ENCODE measurements around the gene TTF2. TPM values are rescaled to one million over a fixed set of nuclear protein-coding genes. Genes with fewer than 3 reads are reported as not detected.

Gene TTF2
- polyA plus RNA-seq, 4 donors, result 1.8 to 18.6 (median 4.9) TPM

DNA sequence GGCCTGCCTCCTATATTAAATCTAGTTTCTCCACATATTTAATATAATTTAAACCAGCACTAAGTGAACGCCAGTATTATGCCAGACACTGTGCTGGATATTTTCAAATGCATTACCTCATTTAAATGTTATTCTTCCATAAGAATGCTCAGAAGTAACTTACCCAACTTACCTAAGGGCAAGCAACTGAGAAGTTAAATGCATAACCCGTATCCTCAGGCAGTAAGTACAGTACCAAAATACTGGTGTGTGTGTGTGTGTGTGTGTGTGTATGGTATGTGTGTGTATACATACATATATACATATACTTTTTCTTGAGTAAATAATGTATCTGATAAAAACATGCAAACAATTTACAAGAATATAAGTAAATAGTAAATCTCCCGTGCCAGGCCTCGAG is 70.4 kb downstream of the TTF2 start:
- 91 to 95% (median 93%) methylated on average over 4 of the region's 4 CpGs for WGBS, 3 donors
- Histone ChIP-seq H3K4me1 (ENCODE audit: control insufficient read depth in 3 of 3, insufficient read depth in 2 of 3, low read depth in 1 of 3, low read length in 2 of 3) (peaks cover 0 to 3% (median 0%) of the 10 kb centered on the region in 3 donors), H3K36me3 (ENCODE audit: control insufficient read depth in 3 of 3, insufficient read depth in 2 of 3, low read depth in 1 of 3, low read length in 3 of 3) (no peaks in the 10 kb centered on the region), H3K9me3 (ENCODE audit: control insufficient read depth in 2 of 2, insufficient read depth in 1 of 2, low read depth in 1 of 2, low read length in 1 of 2) (no peaks in the 10 kb centered on the region), H3K27ac (ENCODE audit: low read depth in 1 of 3, low read length in 2 of 3) (no peak overlapping the region), H3K4me3 (ENCODE audit: low read depth in 1 of 3, low read length in 3 of 3) (no peak overlapping the region), H3K27me3 (ENCODE audit: control insufficient read depth in 3 of 3, insufficient read depth in 3 of 3, low read length in 3 of 3) (peaks cover 0 to 2% (median 0%) of the 10 kb centered on the region in 3 donors)
- FAIRE-seq, result no peak
- DNase-seq, result no peak

DNA sequence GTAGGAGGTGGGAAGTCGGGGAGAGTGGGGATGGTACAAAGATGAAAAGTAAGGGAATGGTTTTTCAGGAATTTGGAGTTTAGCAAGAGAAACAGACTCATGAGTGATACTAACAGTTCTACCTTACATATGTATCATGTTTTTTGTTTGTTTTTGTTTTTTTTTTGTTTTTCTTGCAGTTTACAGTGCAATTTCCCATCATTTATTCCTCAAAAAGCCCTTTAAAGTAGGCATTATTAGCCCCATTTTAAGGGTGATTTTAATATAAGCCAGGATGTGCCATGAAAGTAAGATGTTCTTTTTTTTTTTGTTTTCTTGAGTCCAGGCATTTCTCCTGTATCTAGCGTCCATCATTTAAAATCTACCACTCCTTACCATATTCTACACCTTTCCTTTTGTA is 75.2 kb downstream of the TTF2 start:
- FAIRE-seq, result no peak
- Histone ChIP-seq H3K4me1 (ENCODE audit: control insufficient read depth in 3 of 3, insufficient read depth in 2 of 3, low read depth in 1 of 3, low read length in 2 of 3) (no peaks in the 10 kb centered on the region), H3K27me3 (ENCODE audit: control insufficient read depth in 3 of 3, insufficient read depth in 3 of 3, low read length in 3 of 3) (no peaks in the 10 kb centered on the region)

DNA sequence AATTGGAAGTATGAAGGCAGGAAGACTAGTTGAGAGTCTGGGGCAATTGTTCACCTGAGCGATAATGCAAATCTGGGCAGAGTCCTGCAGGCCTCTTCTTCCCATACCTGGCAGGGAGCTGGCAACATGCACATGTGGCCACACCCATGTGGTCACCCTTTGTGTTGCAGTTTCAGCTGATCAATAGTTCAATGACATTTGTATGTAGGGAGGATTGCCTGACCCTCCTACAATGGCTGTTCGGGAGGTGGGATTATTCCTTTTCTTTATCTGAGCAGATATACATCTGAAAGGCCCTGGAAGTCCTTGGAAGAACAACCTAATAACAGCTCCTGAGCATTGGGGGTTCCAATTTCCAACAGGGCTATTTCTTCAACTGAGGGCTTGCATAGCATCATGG is 76.6 kb downstream of the TTF2 start:
- no peaks in the 10 kb centered on the region for H3K9me3 ChIP-seq (ENCODE audit: control insufficient read depth in 2 of 2, insufficient read depth in 1 of 2, low read depth in 1 of 2, low read length in 1 of 2)
- H3K36me3 ChIP-seq (ENCODE audit: control insufficient read depth in 3 of 3, insufficient read depth in 2 of 3, low read depth in 1 of 3, low read length in 3 of 3), result no peaks in the 10 kb centered on the region

More for the DNA sequence above, 75.2 kb downstream of the TTF2 start:
- 82 to 89% (median 84%) methylated on average over 2 of the region's 2 CpGs for WGBS, 3 donors
- Histone ChIP-seq H3K9me3 (ENCODE audit: control insufficient read depth in 2 of 2, insufficient read depth in 1 of 2, low read depth in 1 of 2, low read length in 1 of 2) (no peaks in the 10 kb centered on the region), H3K36me3 (ENCODE audit: control insufficient read depth in 3 of 3, insufficient read depth in 2 of 3, low read depth in 1 of 3, low read length in 3 of 3) (no peaks in the 10 kb centered on the region), H3K27ac (ENCODE audit: low read depth in 1 of 3, low read length in 2 of 3) (no peak overlapping the region), H3K4me3 (ENCODE audit: low read depth in 1 of 3, low read length in 3 of 3) (no peak overlapping the region)
- no peak for DNase-seq

DNA sequence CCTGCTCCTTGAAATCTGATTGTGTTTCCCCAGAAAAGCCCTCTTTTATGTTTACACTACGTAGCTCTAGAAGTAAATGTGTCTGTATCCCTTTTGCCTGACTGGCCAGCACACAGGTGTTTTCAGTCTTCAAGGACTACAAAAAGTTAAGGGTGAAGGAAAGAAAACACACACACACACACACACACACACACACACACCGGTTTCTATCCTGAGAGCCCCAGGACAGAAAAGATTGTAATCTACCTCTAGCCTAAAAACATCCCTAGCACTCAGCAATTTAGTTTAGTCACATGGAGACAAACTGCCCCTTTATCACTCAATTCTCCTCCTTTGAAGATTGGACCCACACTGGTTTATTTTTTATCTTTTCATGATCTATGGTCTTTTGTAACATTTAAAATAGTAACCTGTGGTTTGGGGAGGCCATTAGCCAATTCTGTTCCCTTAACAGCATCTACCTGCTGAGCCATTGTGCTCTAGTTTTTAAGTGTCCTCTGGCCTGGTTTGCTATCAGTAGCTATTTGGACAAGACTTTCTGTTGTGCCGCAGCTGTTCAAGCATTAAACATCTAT is 77.2 kb downstream of the TTF2 start:
- H3K27ac ChIP-seq (ENCODE audit: low read depth in 1 of 3, low read length in 2 of 3), result no peak overlapping the region
- no peaks in the 10 kb centered on the region for H3K36me3 ChIP-seq (ENCODE audit: control insufficient read depth in 3 of 3, insufficient read depth in 2 of 3, low read depth in 1 of 3, low read length in 3 of 3)
- WGBS, 3 donors, result 74 to 79% (median 77%) methylated on average over 3 of the region's 3 CpGs
- DNase-seq (no peak), FAIRE-seq (no peak)
- H3K9me3 ChIP-seq (ENCODE audit: control insufficient read depth in 2 of 2, insufficient read depth in 1 of 2, low read depth in 1 of 2, low read length in 1 of 2), result no peaks in the 10 kb centered on the region
- no peak overlapping the region for H3K4me3 ChIP-seq (ENCODE audit: low read depth in 1 of 3, low read length in 3 of 3)
- H3K4me1 ChIP-seq (ENCODE audit: control insufficient read depth in 3 of 3, insufficient read depth in 2 of 3, low read depth in 1 of 3, low read length in 2 of 3), result no peaks in the 10 kb centered on the region
- no peaks in the 10 kb centered on the region for H3K27me3 ChIP-seq (ENCODE audit: control insufficient read depth in 3 of 3, insufficient read depth in 3 of 3, low read length in 3 of 3)

More for the DNA sequence above, 76.6 kb downstream of the TTF2 start:
- FAIRE-seq, result no peak
- no peak overlapping the region for H3K27ac ChIP-seq (ENCODE audit: low read depth in 1 of 3, low read length in 2 of 3)
- no peaks in the 10 kb centered on the region for H3K4me1 ChIP-seq (ENCODE audit: control insufficient read depth in 3 of 3, insufficient read depth in 2 of 3, low read depth in 1 of 3, low read length in 2 of 3)
- no peaks in the 10 kb centered on the region for H3K27me3 ChIP-seq (ENCODE audit: control insufficient read depth in 3 of 3, insufficient read depth in 3 of 3, low read length in 3 of 3)
- no peak overlapping the region for H3K4me3 ChIP-seq (ENCODE audit: low read depth in 1 of 3, low read length in 3 of 3)
- WGBS, 3 donors, result 45 to 67% (median 58%) methylated on average over 2 of the region's 2 CpGs
- no peak for DNase-seq

DNA sequence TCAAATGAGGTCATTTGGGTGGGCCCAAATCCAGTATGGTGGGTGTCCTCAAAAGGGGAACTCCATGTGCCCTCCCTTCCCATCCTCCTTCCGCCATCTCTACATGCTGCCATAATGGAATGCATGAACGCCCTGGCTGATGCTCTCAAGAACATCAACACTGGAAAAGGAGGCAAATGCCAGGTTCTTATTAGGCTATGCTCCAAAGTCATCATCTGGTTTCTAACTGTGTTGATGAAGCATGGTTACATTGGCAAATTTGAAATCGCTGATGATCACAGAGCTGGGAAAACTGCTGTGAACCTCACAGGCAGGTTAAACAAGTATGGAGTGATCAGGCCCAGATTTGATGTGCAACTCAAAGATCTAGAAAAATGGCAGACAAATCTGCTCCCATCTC is 78.0 kb downstream of the TTF2 start:
- H3K4me1 ChIP-seq (ENCODE audit: control insufficient read depth in 3 of 3, insufficient read depth in 2 of 3, low read depth in 1 of 3, low read length in 2 of 3), result no peaks in the 10 kb centered on the region
- no peak overlapping the region for H3K27ac ChIP-seq (ENCODE audit: low read depth in 1 of 3, low read length in 2 of 3)
- H3K4me3 ChIP-seq (ENCODE audit: low read depth in 1 of 3, low read length in 3 of 3), result no peak overlapping the region
- FAIRE-seq (no peak), DNase-seq (no peak)
- no peaks in the 10 kb centered on the region for H3K36me3 ChIP-seq (ENCODE audit: control insufficient read depth in 3 of 3, insufficient read depth in 2 of 3, low read depth in 1 of 3, low read length in 3 of 3)
- 91 to 93% (median 93%) methylated on average over 3 of the region's 3 CpGs for WGBS, 3 donors
- H3K9me3 ChIP-seq (ENCODE audit: control insufficient read depth in 2 of 2, insufficient read depth in 1 of 2, low read depth in 1 of 2, low read length in 1 of 2), result no peaks in the 10 kb centered on the region
- no peaks in the 10 kb centered on the region for H3K27me3 ChIP-seq (ENCODE audit: control insufficient read depth in 3 of 3, insufficient read depth in 3 of 3, low read length in 3 of 3)

DNA sequence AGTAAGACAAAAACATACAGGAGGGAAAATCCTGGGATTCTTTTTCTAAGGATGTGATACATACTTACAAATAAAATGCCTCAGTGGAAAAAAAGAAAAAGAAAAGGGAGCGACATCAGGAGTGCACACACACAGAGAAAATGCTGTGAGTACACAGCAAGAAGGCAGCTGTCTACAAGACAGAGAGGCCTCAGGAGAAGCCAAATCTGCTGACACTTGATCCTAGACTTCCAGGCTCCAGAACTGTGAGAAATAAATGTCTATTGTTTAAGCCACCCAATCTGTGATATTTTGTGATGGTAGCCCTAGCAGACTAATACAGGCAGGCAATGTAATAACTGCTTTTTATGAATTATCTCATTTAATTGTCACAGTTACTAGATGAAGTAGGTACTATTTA is 78.4 kb downstream of the TTF2 start:
- no peaks in the 10 kb centered on the region for H3K36me3 ChIP-seq (ENCODE audit: control insufficient read depth in 3 of 3, insufficient read depth in 2 of 3, low read depth in 1 of 3, low read length in 3 of 3)
- FAIRE-seq (no peak), DNase-seq (no peak)
- no peaks in the 10 kb centered on the region for H3K4me1 ChIP-seq (ENCODE audit: control insufficient read depth in 3 of 3, insufficient read depth in 2 of 3, low read depth in 1 of 3, low read length in 2 of 3)
- no peak overlapping the region for H3K27ac ChIP-seq (ENCODE audit: low read depth in 1 of 3, low read length in 2 of 3)
- no peaks in the 10 kb centered on the region for H3K9me3 ChIP-seq (ENCODE audit: control insufficient read depth in 2 of 2, insufficient read depth in 1 of 2, low read depth in 1 of 2, low read length in 1 of 2)
- WGBS, 3 donors, result 88 to 100% (median 100%) methylated on average over 1 of the region's 1 CpG
- H3K4me3 ChIP-seq (ENCODE audit: low read depth in 1 of 3, low read length in 3 of 3), result no peak overlapping the region
- no peaks in the 10 kb centered on the region for H3K27me3 ChIP-seq (ENCODE audit: control insufficient read depth in 3 of 3, insufficient read depth in 3 of 3, low read length in 3 of 3)

DNA sequence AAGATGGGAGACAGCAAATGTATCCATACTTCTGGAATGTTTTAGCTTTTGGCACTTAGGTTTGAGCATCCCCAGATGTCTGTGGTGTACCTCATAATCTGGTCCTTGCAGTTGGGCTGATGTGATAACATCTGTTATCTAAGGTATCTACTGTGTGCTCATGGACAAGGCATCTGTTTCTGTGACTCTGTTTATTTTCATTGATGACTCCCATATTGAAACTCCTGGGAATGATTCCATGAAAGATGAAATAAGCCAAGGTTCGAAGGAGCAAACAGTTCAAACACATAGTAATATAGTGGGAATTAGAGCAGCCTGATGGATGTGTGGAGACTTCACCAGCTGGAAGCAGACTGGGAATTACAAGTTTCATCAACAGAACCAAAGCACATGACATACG is 82.1 kb downstream of the TTF2 start:
- FAIRE-seq, result no peak

DNA sequence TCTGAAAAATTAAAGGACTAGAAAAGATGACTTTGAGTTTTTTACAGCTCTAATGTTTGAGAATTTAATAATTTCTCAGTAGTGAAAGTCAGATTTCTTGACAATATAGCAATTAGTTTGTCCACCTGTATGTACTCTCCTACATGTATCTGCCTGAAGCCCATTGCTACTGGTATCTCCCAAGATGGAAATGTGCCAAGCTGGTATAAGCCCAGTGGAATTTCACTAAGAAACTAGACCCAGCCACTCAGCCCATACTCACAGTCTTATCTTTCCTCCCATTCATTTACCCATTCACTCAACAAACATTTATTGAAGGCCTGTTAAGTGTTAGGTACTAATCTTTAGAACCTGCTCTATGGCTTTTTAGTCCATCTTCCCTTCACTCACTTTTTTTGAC is 83.0 kb downstream of the TTF2 start:
- Histone ChIP-seq H3K27ac (ENCODE audit: low read depth in 1 of 3, low read length in 2 of 3) (no peak overlapping the region), H3K9me3 (ENCODE audit: control insufficient read depth in 2 of 2, insufficient read depth in 1 of 2, low read depth in 1 of 2, low read length in 1 of 2) (no peaks in the 10 kb centered on the region), H3K36me3 (ENCODE audit: control insufficient read depth in 3 of 3, insufficient read depth in 2 of 3, low read depth in 1 of 3, low read length in 3 of 3) (no peaks in the 10 kb centered on the region), H3K27me3 (ENCODE audit: control insufficient read depth in 3 of 3, insufficient read depth in 3 of 3, low read length in 3 of 3) (peaks cover 0 to 2% (median 0%) of the 10 kb centered on the region in 3 donors), H3K4me3 (ENCODE audit: low read depth in 1 of 3, low read length in 3 of 3) (no peak overlapping the region), H3K4me1 (ENCODE audit: control insufficient read depth in 3 of 3, insufficient read depth in 2 of 3, low read depth in 1 of 3, low read length in 2 of 3) (no peaks in the 10 kb centered on the region)
- no peak for DNase-seq
- FAIRE-seq, result no peak

More for the DNA sequence above, 82.1 kb downstream of the TTF2 start:
- no peak for DNase-seq
- H3K4me1 ChIP-seq (ENCODE audit: control insufficient read depth in 3 of 3, insufficient read depth in 2 of 3, low read depth in 1 of 3, low read length in 2 of 3), result no peaks in the 10 kb centered on the region
- no peak overlapping the region for H3K27ac ChIP-seq (ENCODE audit: low read depth in 1 of 3, low read length in 2 of 3)
- no peaks in the 10 kb centered on the region for H3K36me3 ChIP-seq (ENCODE audit: control insufficient read depth in 3 of 3, insufficient read depth in 2 of 3, low read depth in 1 of 3, low read length in 3 of 3)
- no peaks in the 10 kb centered on the region for H3K9me3 ChIP-seq (ENCODE audit: control insufficient read depth in 2 of 2, insufficient read depth in 1 of 2, low read depth in 1 of 2, low read length in 1 of 2)
- no peaks in the 10 kb centered on the region for H3K27me3 ChIP-seq (ENCODE audit: control insufficient read depth in 3 of 3, insufficient read depth in 3 of 3, low read length in 3 of 3)
- no peak overlapping the region for H3K4me3 ChIP-seq (ENCODE audit: low read depth in 1 of 3, low read length in 3 of 3)
- WGBS, 3 donors, result 59 to 87% (median 82%) methylated on average over 2 of the region's 2 CpGs

DNA sequence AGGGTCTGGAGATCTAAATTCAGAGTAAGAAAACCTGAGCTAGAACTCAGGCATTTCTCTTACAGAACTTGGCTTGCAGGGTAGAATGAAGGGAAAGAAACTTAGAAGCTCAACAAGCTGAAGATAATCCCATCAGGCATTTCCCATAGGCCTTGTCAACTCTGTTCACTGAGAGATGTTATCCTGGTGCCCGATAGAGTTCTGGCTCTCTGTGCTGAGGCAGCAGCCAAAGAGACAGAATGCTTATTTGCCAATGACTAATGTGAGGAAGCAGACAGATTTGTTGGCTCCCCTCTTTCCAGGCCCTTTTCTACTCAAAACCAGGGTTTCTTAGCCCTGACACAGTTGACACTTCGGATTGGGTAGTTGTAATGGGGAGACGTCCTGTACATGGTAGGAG is 83.7 kb downstream of the TTF2 start:
- Histone ChIP-seq H3K4me3 (ENCODE audit: low read depth in 1 of 3, low read length in 3 of 3) (no peak overlapping the region), H3K27ac (ENCODE audit: low read depth in 1 of 3, low read length in 2 of 3) (no peak overlapping the region), H3K4me1 (ENCODE audit: control insufficient read depth in 3 of 3, insufficient read depth in 2 of 3, low read depth in 1 of 3, low read length in 2 of 3) (no peaks in the 10 kb centered on the region), H3K9me3 (ENCODE audit: control insufficient read depth in 2 of 2, insufficient read depth in 1 of 2, low read depth in 1 of 2, low read length in 1 of 2) (no peaks in the 10 kb centered on the region), H3K27me3 (ENCODE audit: control insufficient read depth in 3 of 3, insufficient read depth in 3 of 3, low read length in 3 of 3) (peaks cover 0 to 2% (median 0%) of the 10 kb centered on the region in 3 donors), H3K36me3 (ENCODE audit: control insufficient read depth in 3 of 3, insufficient read depth in 2 of 3, low read depth in 1 of 3, low read length in 3 of 3) (no peaks in the 10 kb centered on the region)
- no peak for DNase-seq
- FAIRE-seq, result no peak
- 77 to 100% (median 94%) methylated on average over 3 of the region's 3 CpGs for WGBS, 3 donors

Measured in small intestine (tissue), 7 donors.